ENCODE measurements around the gene ZNF638.
A peak's percentile ranks its signal among the peaks of the same experiment; 100 is the strongest.

ZNF638 gene

GRCh38 chr2:71469403-71470398, 138.1 kb downstream of the ZNF638 start:
- DNase-seq (ENCODE audit: low spot score), result no peak

GRCh38 chr2:71471276-71471675, 139.7 kb downstream of the ZNF638 start:
- peak; percentile 27 for DNase-seq (ENCODE audit: low spot score)

DNA sequence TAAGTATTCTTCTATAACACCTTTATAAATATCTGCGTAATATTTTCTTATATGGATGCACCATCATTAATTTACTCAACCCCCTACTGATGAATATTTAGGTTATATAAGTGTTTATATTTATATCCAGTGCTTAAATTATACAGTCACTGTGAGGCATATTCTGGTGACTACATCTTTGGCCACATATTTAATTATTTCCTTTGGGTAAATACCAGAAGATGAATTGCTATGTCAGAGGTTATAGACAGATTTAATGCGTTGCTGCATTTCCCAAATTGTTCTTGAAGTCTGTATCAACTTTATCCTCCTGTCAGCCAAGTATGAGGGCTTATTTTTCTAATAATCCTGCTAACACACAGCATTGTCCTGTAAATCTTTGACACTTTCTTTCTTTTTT, 140.4 kb downstream of the ZNF638 start:
- DNase-seq (ENCODE audit: low spot score), result no peak

DNA sequence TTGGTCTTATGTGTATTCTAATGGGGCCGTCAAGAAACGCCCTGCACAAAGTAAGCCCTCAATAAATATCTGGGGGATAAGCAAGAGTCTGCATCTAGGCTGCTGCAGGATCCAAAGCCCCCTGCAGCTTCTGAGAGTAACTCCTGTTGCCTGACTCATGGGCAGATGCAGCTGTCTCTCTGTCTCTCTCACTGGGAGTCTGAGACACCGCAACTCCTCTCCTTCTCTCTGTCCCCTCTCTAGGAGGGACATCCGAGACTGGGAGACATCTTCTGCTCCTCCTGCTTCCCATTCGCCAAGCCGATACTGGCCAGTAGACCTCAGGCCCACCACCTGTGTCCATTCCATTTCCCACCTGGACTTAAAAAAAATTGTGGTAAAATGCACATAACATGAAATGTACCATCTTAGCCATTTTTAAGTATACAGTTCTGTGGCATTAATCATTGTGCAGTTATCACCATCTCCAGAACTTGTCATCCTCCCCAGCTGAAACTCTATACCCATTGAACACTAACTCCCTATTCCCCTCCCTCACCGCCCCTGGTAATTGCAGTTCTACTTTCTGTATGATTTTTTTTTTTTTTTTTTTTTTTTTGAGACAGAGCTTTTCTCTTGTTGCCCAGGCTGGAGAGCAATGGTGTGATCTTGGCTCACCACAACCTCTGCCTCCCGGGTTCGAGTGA, 141.9 kb downstream of the ZNF638 start:
- no peak for DNase-seq (ENCODE audit: low spot score)

GRCh38 chr2:71474116-71474743, 142.6 kb downstream of the ZNF638 start:
- DNase-seq (ENCODE audit: low spot score), result no peak

GRCh38 chr2:71474744-71475397, 143.3 kb downstream of the ZNF638 start:
- no peak for DNase-seq (ENCODE audit: low spot score)

DNA sequence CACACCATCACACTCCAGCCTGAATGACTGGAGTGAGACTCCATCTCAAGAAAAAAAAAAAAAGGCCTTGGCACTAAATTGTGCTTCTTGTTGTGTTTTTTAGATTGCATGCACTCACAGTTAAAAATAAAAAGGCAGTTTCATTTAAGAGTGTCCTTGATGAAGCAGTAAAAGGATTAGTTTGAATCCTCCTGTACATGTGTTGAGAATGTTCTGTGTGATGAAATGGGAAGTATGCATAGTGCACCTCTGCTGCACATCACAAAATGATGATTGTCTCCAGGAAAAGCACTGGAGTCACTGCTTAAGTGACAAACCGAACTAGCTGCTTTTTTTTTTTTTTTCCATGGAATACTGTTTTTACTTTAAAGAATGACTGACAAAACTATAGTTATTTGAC, 144.9 kb downstream of the ZNF638 start:
- DNase-seq (ENCODE audit: low spot score), result no peak

- DNase-seq (ENCODE audit: low spot score), result no peak
These were observed 145.7 kb downstream of the ZNF638 start for GRCh38 chr2:71477231-71477691.

- DNase-seq (ENCODE audit: low spot score), result no peak
These were observed 147.2 kb downstream of the ZNF638 start for GRCh38 chr2:71478806-71479205.

GRCh38 chr2:71479261-71479660, 147.7 kb downstream of the ZNF638 start:
- no peak for DNase-seq (ENCODE audit: low spot score)

GRCh38 chr2:71481111-71481510, 149.5 kb downstream of the ZNF638 start:
- DNase-seq (ENCODE audit: low spot score), result no peak

DNA sequence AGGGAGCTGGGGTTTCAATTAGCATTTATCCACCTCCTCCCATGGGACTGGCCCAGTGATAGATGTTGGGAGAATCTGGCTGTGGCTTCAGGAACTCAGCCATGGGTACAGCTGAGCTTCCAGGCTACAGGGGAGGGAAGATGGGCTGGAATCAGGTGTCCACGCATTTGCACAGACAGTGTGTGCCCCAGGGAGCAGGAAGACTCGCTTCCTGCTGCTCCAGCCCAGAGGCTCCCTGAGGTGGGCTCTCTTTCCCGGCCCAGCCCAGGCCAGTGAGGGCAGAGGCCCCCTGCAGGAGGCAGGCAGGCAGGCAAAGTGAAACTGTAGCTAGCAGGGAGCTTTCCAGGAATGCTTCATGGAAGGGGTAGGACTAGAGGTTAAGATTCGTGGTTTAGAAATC, 150.5 kb downstream of the ZNF638 start:
- no peak for DNase-seq (ENCODE audit: low spot score)

- DNase-seq (ENCODE audit: low spot score), result no peak
These were observed 151.7 kb downstream of the ZNF638 start for GRCh38 chr2:71483246-71483645.

DNA sequence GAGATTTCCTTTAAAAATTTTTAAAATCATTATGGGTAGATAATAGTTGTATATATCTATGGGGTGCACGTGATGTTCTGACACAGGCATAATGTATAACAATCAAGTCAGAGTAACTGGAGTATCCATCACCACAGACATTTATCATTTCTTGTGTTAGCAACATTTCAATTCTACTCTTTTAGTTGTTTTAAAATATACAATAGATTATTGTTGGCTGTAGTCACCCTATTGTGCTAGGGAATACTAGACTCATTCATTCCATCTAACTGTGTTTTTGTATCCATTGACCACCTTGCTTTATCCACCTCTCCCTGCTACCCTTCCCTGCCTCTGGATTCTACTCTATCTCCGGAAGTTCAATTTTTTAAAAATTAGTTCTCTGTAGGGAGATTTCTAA, 152.8 kb downstream of the ZNF638 start:
- DNase-seq (ENCODE audit: low spot score), result no peak
